NB4 (cell line): ENCODE results near the gene RUBCN.
A peak's percentile ranks its signal among the peaks of the same experiment; 100 is the strongest.

ENCODE experiments used
- CTCF ChIP-seq: IDR thresholded peaks from one replicate; pipeline ENCODE4 v1.5.1; 2012; ENCODE audit warnings: low read depth, low read length
- MAX ChIP-seq: IDR thresholded peaks from 2 replicates; pipeline ENCODE4 v1.6.1; 2011; ENCODE audit warnings: low read depth, low read length
- MYC ChIP-seq: IDR thresholded peaks from 2 replicates; pipeline ENCODE4 v1.6.1; 2011; ENCODE audit warnings: low read depth, low read length
- POLR2A ChIP-seq: IDR thresholded peaks from 2 replicates; pipeline ENCODE4 v1.6.1; 2011; ENCODE audit warnings: mild to moderate bottlenecking; ENCODE audit not compliant: insufficient read length; ENCODE audit errors: extremely low read depth

GRCh38 chr3:197749601-197750395 is 13.1 kb upstream of the RUBCN start, which contains the start of gene FYTTD1:
- TF ChIP-seq CTCF = peak; percentile 18
- peak; percentile 38 for TF ChIP-seq POLR2A
- no peak for TF ChIP-seq MYC
- peak; percentile 21; the same call in 1 of the 2 replicates for TF ChIP-seq MAX
